NAMALWA (cell line): ENCODE measurements around the gene MAGI2.

Experiments
- DNase-seq: peaks from one replicate; pipeline ENCODE4 v3.0.0-alpha.2; 2015; ENCODE audit warnings: low spot score

Gene MAGI2

DNA sequence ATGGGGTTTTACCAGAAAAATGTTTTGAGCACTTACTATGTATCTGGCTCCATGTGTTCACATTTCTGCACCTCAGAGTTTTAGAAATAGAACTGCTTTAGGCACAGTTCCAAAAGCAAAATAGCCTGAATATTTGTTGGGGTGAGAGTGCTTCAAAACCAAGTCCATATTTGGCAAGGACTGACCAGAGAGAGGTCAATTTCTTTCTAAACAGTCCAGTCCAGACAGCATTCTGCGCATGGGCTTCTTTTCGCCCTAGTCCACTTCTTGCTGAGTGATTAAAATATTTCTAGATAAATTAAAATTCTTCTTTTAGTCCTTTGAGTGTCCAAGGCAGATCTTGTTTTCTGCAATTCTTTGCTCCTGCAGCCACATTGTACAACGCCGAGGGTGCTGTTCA lies 1227.9 kb downstream of the MAGI2 start:
- DNase-seq, result no peak

DNA sequence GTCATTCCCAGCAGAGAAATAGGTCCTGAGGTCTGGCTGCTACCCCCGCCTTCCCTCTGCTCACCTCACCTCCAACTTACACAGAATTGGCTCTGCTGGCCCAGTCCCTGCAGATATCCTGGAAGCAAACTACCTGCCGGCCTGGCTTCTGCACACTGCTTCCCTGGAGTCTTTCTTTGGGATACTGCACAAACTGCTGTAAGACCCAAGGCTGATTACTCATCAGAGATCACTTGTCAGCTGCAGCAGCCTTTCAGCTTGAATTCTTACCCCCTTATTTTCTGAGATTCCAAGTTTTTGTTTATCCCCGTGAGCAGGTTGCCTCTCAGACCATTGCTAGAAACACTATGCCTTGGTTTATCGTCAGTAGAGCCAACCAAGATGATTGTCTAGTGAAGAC lies 1228.5 kb downstream of the MAGI2 start:
- no peak for DNase-seq

DNA sequence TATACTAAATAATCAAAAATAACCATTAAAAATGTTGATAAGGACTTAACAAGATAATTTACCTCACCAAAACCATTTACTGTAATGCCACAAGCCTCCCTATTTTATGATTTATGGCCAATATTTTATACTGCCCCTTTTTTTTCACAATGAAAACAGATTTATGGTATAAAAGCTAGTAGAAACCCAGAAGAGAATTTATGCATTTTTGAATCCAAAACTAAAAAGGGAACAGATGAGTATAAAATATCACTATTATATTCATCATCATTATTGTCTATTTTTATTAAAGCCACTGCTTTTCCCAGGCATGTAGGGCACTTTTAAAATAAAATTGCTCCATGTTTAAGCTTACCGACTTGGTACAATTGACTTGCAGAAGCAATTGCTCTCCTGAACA lies 1229.9 kb downstream of the MAGI2 start:
- no peak for DNase-seq

DNA sequence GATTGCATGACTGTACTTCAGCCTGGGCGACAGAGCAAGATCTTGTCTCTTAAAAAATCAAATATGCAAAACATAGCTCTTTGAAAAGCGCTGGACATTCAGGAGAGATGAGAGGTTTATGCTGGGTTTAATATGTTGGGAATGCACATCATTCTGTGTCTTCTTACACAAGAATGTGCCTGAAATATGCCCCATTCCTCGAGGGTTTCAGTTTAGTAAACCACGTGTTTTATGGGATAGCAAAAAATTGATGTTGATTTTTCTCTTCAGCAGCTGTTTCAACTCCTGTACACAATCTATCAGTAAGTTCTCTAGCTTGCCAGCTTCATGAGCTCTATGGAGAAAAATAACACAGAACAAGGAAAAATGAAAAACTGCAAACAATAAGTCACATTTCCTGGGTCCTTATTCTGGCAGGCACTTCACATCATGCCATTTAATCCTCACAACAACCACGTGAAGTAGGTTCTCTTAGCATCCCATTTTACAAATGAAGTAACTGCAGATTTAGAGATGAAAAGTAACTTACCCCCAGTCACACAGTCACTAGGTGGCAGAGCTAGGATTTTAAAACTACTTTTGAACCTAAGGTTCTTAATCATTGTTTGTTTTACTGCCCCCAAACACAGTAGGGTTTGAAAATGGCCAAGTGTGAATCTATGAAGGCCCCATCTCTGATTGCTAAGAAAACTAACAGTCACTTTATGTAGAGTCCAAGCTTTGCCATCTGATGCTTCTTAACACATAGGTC lies 1231.3 kb downstream of the MAGI2 start:
- no peak for DNase-seq

DNA sequence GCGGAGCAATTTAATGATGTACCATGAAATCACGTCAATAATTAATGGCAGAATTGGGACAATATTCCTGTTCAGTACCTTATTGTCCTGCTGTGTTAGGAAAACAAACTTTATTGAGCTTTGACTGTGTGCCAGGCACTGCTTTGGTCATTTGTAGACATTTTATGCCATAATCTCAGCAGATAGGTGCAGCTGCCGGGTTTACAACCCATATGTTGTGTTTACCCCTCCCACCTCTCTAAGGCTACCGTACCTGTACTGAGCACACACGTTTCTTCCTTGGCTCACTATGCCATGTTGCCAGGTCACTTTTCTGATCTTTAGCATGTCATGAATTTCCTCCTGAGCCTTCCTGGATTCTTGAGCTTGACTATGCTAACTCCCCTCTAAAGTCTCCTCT lies 1232.7 kb downstream of the MAGI2 start:
- DNase-seq, result no peak

DNA sequence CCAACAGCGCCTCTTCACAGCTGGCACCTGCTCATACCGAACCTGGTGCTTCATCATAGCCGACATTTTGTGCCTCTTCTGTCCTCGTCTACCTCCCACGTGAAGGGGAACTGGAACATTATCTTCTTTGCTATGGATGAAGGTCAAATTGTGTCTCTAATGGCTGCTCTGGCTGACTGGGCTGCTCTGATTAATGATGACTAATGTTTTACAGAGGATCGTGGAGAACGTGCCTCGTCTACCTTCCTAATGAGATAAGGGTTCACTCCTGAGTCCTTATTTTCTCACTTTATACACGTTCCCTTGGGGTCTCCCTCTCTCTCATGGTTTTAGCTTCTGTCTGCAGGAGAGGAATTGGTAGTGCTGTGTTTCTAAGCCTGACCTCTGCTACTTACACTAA lies 1234.6 kb downstream of the MAGI2 start:
- DNase-seq, result no peak

DNA sequence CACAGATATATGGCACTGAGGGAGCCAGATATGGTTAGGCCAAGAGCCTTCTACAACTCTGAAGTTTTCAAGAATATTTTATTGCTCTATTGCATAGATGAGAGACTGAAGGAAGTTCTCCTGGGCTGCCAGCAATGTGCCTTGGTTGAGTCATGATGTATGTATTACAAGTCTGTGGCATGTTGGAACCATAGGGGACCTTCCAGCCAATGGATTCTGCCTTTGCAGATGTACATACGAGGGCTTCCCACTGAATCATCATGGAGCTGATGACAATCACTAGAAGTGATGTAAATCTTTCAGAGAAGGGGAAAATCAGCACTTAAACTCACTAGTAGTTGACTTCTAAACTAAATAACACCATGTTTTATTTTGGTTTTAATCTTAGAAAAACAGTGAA lies 1235.4 kb downstream of the MAGI2 start:
- no peak for DNase-seq

DNA sequence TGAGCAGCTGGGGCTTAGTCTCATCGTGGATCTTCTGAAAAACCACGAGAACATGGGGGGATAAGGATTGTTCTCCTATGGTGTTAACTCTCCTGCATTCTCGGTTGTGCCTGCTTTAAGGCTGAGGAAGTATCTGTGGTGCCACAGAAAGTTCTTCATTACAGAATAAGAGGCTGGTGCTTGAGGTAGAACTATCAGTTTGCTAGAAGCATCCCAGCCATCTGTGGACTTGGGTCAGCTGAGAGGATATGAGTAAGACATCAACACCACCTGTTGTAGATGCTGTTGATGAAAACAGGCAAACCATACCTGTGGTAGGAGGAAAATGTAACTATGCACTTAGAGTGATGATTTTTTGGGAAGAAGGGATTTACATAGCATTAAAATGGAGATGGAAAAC lies 1238.3 kb downstream of the MAGI2 start:
- DNase-seq, result no peak

DNA sequence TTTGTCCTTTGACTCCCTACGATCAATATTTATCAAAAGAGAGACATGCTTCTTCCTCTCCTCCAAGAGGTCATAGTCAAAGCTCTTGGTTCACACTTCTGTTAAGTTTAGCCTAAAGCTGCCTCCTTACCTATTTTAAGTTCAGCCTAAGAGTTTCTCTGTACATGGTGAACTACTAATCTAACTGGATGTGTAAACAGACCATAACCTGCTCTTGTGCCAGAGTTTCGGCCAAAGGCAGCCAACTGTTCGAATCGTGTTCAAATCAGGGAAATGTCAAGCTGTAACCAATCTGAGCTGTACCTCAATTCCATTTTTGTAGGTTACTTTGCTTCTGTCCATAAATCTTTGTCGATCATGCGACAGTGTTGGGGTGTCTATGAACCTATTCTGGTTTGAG lies 1240.1 kb downstream of the MAGI2 start:
- no peak for DNase-seq

DNA sequence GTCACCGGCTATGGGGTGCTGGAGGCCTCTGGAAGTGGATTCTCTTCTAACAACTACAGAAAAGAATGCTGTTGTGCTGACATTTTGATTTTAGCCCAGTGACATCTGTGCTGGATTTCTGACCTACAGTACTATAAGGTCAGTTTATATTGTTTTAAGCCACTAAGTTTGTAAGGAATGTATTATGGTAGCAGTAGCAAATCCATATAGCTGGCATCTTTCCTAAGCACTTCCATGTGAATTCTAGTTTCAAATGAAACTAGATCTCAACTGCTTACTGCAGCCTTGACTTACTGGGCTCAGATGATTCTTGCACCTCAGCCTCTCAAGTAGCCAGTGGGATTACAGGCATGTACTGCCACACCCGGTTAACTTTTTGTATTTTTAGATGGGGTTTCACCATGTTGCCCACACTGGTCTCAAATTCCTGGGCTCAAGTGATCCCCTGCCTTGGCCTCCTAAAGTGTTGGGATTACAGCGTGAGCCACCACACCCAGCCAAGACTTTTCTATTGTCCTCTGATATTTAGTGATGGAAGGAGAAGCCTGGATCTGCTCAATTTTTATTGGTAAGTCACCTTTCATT lies 1240.9 kb downstream of the MAGI2 start:
- no peak for DNase-seq

DNA sequence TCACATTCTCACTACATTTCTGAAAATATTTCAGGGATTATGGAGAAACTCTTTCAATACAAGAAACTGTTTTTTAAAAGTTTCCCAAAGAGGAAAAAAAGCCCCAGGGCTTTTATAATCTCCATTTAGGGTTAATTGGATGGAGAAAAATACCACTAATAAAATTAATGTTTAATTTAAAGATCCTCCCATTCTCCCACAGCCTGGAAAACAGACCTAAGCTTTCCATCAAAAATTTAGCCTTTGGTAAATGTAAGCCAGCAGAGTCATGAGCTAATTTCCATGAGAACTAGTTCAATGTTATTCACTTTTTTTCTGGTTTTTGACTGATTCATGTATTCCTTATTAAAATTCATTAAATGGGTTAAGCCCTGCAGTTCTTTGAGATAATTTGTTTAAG lies 1246.2 kb downstream of the MAGI2 start:
- no peak for DNase-seq

DNA sequence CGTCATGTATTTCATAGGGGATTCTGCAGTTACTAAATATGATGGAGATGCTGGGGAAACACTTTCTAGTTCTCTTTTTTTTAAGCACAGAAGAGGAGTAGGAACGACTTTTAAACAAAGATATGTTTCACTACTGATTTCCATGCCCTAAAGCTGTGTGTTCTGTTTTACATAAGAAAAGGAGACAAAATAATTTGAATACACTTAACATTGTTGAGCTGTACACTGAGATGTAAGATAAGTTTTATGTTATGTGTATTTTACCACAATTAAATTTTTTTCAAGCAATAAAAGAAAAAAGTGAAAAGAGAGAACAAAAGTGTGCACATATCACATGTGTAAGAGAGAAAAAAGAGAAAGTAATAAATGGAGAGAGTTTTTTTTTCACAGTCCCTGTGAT lies 1246.7 kb downstream of the MAGI2 start:
- DNase-seq, result no peak

DNA sequence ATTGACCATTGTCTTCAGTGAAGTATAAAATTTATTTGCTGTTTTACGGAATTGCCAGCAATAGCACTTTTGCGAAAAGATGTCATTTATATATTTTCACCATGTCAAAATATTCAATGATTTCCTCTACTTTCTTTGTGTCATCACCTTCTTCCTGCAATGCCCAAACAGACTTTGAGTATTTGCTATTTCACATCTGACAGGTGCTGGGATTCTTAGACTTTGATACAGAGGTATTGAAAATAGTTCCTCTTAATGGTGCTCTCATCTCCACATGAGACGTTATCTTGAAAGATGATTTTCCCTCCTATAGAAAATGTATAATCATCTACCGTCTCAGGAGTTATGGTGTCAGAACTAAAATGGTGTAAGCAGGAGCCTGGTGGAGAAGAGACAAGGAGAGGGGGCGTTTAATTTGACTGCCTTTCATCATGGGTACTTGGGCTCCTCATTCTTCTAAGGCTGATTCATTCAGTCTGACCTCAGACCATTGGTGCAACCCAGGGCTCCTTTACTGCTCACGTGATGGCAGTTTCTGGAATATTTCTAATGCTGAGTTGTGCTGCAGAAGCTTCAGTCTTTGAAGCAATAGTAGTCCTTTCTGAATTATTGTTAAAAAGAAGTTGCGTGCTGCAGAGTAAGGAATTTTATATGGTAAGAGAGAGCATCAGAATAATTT lies 1250.3 kb downstream of the MAGI2 start:
- no peak for DNase-seq

DNA sequence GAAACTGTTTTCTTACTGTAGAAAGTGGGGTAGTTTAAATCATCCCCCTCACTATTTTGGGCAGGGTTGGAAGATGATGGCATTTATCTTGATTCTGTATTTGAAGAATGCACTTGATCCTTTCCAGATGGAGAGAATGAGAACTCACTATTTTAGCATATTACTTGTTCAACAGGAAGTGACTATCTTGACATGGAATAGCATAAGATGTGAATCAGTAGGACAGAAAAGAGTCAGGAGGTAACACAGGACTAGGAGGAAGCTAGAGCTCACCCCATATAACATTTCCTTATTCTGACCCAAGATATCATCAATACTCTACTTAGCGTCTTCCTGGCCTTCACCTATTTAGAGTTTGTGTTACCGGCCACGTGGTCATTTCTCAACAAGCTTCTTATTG lies 1254.7 kb downstream of the MAGI2 start:
- DNase-seq, result no peak

DNA sequence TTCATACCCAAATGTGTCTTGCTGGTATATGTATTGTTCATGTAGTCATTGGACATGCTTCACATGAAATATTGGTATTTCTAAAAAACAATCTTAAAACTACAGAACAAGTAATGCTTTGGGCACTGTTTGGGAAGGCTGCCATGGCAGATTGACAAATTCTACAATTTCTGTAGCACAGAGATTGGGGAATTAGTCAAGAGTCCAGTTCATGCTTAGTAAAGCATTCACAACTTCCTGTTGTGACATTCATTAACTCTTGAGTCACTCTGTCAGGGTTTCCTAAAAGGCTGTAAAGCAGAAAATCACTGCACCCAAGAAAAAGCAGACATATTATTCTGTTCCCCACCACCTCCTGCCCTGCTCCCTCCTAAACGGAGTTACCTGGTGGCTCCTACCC lies 1256.0 kb downstream of the MAGI2 start:
- DNase-seq, result no peak

DNA sequence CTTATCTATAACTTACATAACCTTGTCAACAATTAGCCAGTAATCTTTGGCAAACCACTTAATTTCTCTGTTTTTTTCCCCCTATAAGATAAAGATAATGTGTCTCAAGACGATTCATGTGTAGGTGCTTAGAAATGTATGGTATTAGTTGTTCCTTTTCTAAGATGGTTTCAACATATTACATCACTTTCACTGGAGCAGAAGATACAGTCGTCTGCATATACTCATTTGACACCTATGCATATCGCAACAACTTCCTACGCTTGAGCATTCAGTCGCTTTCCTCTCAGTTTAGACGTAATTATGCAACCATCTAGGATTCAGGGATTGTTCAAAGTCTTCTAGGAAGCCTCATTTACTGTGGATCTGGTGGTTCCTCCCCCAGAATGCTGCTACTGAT lies 1258.2 kb downstream of the MAGI2 start:
- no peak for DNase-seq

DNA sequence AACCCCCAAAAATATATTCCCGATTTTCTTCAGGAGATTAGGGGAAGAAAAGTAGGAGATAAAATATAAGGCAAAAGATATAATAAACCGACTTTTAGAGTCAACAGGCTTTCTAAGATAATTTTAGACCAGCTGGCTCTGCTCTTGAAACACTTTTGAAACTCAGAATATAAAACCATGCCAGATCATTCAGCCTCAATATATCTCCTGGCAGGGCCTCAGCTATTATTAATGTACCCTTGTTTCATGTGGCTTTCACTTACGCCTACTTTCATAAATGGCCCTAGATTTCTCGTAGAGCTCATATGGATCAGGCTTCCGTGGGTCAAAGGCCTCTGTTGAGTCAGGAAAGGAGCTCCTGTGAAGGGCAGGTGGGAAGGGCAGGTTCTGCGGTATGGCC lies 1258.9 kb downstream of the MAGI2 start:
- no peak for DNase-seq

DNA sequence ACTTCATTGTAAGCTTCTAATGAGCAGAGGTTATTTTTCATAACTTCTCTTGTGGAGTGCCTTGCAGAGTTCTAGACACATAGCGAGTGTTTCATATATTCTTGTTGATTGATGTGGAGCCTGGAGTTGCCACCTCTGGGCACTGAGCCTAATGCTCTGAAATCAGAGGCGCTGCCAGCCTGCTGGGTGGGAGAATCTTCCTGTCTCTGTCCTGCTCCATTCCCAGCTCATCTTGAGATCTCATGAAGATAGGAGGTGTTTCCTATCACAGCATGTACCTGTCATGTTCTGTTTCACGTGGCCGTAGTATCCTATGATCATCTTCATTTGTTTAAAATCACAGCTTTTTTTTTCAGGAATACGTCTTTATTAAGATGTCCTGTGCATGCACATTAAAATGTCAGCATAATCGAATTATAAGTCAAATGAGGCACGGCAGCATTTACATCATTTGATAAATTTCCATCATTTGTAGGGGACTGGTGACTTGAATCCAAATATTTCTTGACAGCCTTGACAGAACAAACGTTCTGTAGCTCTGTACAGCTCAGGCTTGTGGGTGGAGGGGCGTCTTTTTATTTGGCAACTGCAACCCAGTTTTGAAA lies 1261.9 kb downstream of the MAGI2 start:
- no peak for DNase-seq

DNA sequence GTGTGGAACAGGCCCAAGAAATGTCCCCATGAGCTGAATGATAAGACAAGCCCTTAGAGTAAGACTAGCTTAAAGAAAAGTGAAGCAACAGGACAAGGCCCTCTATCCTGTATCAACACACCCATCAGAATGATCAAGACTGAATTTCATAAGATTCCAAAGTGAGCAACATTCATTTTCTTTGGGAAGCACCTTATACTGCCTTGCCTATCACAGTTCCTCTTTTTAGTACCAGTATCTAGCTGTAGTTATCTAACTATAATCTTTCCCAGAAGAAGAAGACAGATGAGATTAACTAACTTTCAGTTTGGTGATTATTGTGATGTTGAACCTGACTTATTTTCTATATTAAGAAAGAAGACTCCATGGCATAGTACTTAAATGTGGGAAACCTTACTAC lies 1263.7 kb downstream of the MAGI2 start:
- DNase-seq, result no peak

DNA sequence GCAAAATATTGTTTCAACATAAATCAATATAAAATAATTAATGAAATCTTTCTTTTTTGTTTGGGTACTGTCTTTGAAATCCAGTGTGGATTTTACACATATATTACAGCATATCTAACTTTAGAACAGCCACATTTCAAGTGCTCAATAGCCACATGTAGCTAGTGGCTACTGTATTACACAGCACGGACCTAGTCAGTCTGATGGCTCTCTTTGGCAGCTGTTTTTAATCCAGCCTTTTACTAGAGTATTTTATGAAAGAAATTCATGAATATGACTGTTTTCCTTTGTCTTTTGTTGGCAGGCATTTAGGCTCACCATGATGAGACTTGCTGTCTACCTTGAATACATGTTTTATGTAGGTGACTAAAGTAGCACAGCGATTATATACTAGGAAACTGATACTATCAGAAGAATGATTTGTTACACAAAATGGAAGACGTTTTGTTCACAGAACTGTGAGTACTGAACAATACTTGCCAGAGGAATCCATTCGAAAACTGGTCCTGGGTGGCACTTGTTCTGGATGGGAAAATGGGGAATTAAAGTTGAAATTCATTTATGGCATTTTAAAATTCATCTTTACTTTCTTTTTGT lies 1268.2 kb downstream of the MAGI2 start:
- DNase-seq, result no peak

DNA sequence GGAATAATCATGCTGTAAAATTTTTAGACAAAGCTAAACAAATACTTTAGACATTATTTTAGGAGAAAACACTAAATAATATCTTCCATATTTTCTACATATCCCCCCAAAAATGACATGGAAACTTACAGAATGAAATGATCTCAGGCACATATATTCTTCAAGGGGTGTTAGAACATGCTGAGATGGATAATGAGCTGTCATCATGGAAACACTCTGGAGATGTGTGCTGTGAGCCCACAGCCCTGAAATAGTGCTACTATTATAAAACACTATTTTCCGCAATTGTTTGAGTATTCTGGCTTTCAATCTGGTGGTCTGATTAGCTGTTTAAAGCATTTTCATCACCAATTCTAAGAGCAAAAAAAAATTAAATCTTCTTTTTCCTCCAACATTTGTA lies 1269.2 kb downstream of the MAGI2 start:
- no peak for DNase-seq

DNA sequence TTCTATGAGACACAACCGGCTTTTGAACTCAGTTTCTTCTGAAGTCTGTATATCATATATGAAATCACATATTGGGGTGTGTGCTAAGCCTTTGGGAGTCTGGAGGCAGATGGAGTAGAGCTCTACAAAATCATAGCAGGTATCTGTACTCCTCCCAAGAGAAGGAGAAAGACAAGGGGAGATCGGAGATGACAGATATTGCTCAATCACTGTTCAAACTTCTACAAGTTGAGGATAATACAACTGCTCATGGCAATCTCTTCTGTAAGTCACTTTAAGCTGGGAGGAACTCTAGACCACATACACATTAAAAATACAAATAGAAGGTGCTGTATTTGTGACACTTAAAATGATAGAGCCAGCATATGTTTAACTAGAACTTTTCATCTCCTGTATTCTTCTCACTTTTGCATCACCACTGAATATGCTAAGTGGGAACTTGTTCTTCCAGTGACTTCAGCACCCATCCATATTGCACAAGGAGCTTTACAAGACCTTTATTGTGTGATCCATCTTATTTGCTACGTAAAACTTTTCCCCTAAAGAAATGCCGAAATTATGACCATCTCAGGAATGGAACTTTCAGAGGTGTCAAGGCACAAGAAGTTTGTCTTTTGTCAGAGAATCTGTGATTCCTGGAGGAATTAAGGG lies 1273.5 kb downstream of the MAGI2 start:
- DNase-seq, result no peak
